ENCODE data around the gene CTSH.

DNA sequence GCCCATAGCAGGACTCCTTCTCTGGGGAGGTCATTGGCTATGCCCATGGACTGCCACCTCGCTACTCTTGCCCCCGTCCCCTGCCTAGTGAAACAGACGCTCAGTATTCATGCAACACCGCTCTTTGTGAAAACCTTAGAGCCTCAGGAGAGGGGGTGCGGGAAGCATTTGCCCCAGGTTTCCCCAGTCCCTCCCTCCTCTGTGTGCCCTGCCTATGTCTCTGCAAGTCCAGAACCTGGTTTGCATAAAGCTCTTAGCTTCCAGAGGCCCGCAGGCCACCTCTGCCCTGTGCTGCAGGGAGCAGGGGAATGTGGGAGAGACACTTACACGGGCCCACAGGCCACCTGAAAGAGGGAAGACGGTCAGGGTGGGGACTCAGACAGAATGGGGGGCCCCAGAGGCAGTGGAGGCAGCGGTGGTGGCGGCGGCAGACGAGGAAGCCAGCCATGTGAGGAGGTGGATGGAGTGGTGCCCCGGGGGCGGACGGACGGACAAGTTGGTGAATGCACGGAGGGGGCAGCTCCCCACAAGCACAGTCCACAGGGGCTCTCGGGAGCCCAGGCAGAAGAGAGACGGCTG lies 33.8 kb upstream of the CTSH start:
- TF ChIP-seq ZNF441 (CRISPR knock-in tag; IDR thresholded peaks at IDR 0.05; ENCODE audit: borderline replicate concordance) (no peak), ZNF274 (CRISPR knock-in tag; IDR thresholded peaks at IDR 0.05) (no peak), SP4 (CRISPR knock-in tag; IDR thresholded peaks at IDR 0.05) (no peak), HNF4G (IDR thresholded peaks at IDR 0.05; ENCODE audit: borderline replicate concordance, low read depth, low read length) (no peak), HNF4G (CRISPR knock-in tag; IDR thresholded peaks at IDR 0.05; ENCODE audit: borderline replicate concordance, low read depth) (no peak), SNRNP70 (IDR thresholded peaks at IDR 0.05; ENCODE audit: low read depth, low read length) (no peak), MXI1 (IDR thresholded peaks at IDR 0.05; ENCODE audit: borderline replicate concordance, low read depth, low read length) (no peak)
- TF ChIP-seq, protein P1, sequence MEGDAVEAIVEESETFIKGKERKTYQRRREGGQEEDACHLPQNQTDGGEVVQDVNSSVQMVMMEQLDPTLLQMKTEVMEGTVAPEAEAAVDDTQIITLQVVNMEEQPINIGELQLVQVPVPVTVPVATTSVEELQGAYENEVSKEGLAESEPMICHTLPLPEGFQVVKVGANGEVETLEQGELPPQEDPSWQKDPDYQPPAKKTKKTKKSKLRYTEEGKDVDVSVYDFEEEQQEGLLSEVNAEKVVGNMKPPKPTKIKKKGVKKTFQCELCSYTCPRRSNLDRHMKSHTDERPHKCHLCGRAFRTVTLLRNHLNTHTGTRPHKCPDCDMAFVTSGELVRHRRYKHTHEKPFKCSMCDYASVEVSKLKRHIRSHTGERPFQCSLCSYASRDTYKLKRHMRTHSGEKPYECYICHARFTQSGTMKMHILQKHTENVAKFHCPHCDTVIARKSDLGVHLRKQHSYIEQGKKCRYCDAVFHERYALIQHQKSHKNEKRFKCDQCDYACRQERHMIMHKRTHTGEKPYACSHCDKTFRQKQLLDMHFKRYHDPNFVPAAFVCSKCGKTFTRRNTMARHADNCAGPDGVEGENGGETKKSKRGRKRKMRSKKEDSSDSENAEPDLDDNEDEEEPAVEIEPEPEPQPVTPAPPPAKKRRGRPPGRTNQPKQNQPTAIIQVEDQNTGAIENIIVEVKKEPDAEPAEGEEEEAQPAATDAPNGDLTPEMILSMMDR (CRISPR knock-in tag; IDR thresholded peaks at IDR 0.05): no peak
- TF ChIP-seq, protein P2, sequence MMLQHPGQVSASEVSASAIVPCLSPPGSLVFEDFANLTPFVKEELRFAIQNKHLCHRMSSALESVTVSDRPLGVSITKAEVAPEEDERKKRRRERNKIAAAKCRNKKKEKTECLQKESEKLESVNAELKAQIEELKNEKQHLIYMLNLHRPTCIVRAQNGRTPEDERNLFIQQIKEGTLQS (CRISPR knock-in tag; IDR thresholded peaks at IDR 0.05): no peak
- TF ChIP-seq, protein P3, sequence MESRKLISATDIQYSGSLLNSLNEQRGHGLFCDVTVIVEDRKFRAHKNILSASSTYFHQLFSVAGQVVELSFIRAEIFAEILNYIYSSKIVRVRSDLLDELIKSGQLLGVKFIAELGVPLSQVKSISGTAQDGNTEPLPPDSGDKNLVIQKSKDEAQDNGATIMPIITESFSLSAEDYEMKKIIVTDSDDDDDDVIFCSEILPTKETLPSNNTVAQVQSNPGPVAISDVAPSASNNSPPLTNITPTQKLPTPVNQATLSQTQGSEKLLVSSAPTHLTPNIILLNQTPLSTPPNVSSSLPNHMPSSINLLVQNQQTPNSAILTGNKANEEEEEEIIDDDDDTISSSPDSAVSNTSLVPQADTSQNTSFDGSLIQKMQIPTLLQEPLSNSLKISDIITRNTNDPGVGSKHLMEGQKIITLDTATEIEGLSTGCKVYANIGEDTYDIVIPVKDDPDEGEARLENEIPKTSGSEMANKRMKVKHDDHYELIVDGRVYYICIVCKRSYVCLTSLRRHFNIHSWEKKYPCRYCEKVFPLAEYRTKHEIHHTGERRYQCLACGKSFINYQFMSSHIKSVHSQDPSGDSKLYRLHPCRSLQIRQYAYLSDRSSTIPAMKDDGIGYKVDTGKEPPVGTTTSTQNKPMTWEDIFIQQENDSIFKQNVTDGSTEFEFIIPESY (CRISPR knock-in tag; IDR thresholded peaks at IDR 0.05): no peak
- TF ChIP-seq, protein P4, sequence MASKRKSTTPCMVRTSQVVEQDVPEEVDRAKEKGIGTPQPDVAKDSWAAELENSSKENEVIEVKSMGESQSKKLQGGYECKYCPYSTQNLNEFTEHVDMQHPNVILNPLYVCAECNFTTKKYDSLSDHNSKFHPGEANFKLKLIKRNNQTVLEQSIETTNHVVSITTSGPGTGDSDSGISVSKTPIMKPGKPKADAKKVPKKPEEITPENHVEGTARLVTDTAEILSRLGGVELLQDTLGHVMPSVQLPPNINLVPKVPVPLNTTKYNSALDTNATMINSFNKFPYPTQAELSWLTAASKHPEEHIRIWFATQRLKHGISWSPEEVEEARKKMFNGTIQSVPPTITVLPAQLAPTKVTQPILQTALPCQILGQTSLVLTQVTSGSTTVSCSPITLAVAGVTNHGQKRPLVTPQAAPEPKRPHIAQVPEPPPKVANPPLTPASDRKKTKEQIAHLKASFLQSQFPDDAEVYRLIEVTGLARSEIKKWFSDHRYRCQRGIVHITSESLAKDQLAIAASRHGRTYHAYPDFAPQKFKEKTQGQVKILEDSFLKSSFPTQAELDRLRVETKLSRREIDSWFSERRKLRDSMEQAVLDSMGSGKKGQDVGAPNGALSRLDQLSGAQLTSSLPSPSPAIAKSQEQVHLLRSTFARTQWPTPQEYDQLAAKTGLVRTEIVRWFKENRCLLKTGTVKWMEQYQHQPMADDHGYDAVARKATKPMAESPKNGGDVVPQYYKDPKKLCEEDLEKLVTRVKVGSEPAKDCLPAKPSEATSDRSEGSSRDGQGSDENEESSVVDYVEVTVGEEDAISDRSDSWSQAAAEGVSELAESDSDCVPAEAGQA (IDR thresholded peaks at IDR 0.05; ENCODE audit: low read depth): no peak
- TF ChIP-seq, protein P4 (CRISPR knock-in tag; IDR thresholded peaks at IDR 0.05; ENCODE audit: borderline replicate concordance): no peak
- TF ChIP-seq, protein P5, sequence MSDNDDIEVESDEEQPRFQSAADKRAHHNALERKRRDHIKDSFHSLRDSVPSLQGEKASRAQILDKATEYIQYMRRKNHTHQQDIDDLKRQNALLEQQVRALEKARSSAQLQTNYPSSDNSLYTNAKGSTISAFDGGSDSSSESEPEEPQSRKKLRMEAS (IDR thresholded peaks at IDR 0.05): no peak
